ENCODE data around the gene MTMR1. TPM values are rescaled to one million over a fixed set of nuclear protein-coding genes. Genes with fewer than 3 reads are reported as not detected.

The MTMR1 gene
- polyA plus RNA-seq, 3 donors from 2014 or later, result 13.9 to 21.3 (median 15.3) TPM

- Mint-ChIP-seq H3K36me3 (peaks cover 8 to 41% (median 20%) of the 10 kb centered on the region in 3 donors), H3K4me3 (no peak overlapping the region), H3K27me3 (ENCODE audit: low read depth in 3 of 3) (peaks cover 0 to 2% (median 2%) of the 10 kb centered on the region in 3 donors), H3K27ac (no peak overlapping the region), H3K9me3 (peaks cover 0 to 3% (median 0%) of the 10 kb centered on the region in 6 donors), H3K4me1 (no peaks in the 10 kb centered on the region)
- DNase-seq, result no peak
These were observed 99.8 kb downstream of the MTMR1 start for GRCh38 chrX:150792949-150793527.

- H3K27me3 Mint-ChIP-seq (ENCODE audit: low read depth in 3 of 3), result peaks cover 0 to 6% (median 2%) of the 10 kb centered on the region in 3 donors
- peaks cover 0 to 9% (median 0%) of the 10 kb centered on the region in 3 donors for H3K36me3 Mint-ChIP-seq
- no peak overlapping the region for H3K4me3 Mint-ChIP-seq
- no peak for DNase-seq
- no peaks in the 10 kb centered on the region for H3K9me3 Mint-ChIP-seq
- H3K27ac Mint-ChIP-seq, result no peak overlapping the region
- no peaks in the 10 kb centered on the region for H3K4me1 Mint-ChIP-seq
These were observed 112.5 kb downstream of the MTMR1 start for GRCh38 chrX:150805736-150806135.

- no peak overlapping the region for H3K4me3 Mint-ChIP-seq
- no peak overlapping the region for H3K27ac Mint-ChIP-seq
- no peak for DNase-seq
- no peaks in the 10 kb centered on the region for H3K4me1 Mint-ChIP-seq
- peaks cover 0 to 9% (median 0%) of the 10 kb centered on the region in 3 donors for H3K36me3 Mint-ChIP-seq
- H3K9me3 Mint-ChIP-seq, result no peaks in the 10 kb centered on the region
- H3K27me3 Mint-ChIP-seq (ENCODE audit: low read depth in 3 of 3), result peaks cover 0 to 6% (median 2%) of the 10 kb centered on the region in 3 donors
These were observed 113.6 kb downstream of the MTMR1 start for GRCh38 chrX:150806827-150807226.

GRCh38 chrX:150813922-150814321 lies 120.7 kb downstream of the MTMR1 start:
- Mint-ChIP-seq H3K27ac (no peak overlapping the region), H3K27me3 (ENCODE audit: low read depth in 3 of 3) (peaks cover 0 to 4% (median 0%) of the 10 kb centered on the region in 3 donors), H3K4me3 (no peak overlapping the region), H3K9me3 (peaks cover 0 to 5% (median 0%) of the 10 kb centered on the region in 6 donors), H3K36me3 (peaks cover 4 to 8% (median 5%) of the 10 kb centered on the region in 3 donors), H3K4me1 (peaks cover 0 to 3% of the 10 kb centered on the region in 2 donors)
- no peak for DNase-seq

Other genes starting within 250 kb of the MTMR1 start
- 1 to 10 TPM; 2.9 to 4.9 (median 4.9) TPM for gene MTM1, start 124.8 kb upstream of the MTMR1 start, polyA plus RNA-seq
- gene CD99L2, start 205.3 kb downstream of the MTMR1 start, polyA plus RNA-seq, result 10 to 100 TPM; 17.6 to 25.2 (median 23.7) TPM